Endometrium (tissue), 2 donors: ENCODE data around the gene BBIP1.
A peak's percentile ranks its signal among the peaks of the same experiment; 100 is the strongest.

Experiments used
- FAIRE-seq: peaks from 2 replicates; lab custom pipeline; 2012; peaks lifted over from hg19 to GRCh38; lab: Jason Lieb, UNC
- donor health status: control.
- donor health status: control.

BBIP1 gene

GRCh38 chr10:110918643-110919348, at the start of gene BBIP1:
Gene BBIP1 (minus strand): TSS chr10:110919180. CDS start chr10:110918157, 1,023 bp downstream.
- peak; percentile 99 for FAIRE-seq

- no peak for FAIRE-seq
These were observed 48.7 kb upstream of the BBIP1 start for GRCh38 chr10:110967645-110968044.

- FAIRE-seq: no peak
These were observed 48.1 kb upstream of the BBIP1 start for GRCh38 chr10:110967009-110967630.

DNA sequence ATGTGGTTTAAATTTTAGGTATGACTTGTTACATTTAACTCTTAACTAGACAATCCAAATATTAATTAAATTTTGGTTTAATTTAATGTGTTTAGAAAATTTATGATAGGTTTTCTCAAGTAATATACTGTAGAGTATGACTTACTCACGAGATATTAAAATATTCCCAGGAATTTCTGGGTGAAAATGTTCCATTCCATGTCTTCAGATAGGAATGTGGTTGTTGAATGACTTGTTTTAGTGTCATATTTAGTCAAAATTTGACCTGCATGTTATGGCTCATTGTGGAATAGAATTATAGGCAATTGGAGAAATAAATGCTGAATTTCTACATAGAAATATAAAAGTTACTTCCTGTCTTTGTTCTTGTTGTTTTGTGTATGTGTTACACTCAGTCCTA, 47.2 kb upstream of the BBIP1 start:
- no peak for FAIRE-seq

DNA sequence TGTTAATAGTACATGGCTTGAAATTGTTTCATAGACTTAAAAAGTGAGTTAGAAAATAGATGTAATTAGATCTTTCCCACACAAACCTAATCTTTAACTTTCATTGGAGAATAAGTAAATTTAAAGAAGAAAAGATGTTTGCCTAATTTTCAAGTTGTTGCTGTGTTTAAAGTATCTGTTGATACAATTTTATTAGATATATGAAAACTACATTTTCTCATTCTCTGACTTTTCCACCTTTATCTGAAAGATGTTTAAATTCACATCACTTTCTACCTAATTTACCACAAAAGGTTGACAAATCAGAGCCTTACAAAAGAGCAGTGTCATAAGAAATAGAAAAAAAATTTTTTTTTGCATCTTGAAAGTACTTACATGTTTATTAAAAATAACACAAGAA, 46.2 kb upstream of the BBIP1 start:
- FAIRE-seq: no peak

DNA sequence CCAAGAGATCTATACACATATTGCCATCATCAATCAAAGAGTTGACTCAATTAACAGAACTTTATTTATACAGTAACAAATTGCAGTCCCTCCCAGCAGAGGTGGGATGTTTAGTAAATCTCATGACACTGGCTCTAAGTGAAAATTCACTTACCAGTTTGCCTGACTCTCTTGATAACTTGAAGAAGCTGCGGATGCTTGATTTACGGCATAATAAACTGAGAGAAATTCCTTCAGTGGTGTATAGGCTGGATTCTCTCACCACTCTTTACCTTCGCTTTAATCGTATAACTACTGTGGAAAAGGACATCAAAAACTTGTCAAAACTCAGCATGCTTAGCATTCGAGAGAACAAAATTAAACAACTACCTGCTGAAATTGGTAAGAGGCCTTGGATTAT, 45.7 kb upstream of the BBIP1 start:
- FAIRE-seq: no peak

DNA sequence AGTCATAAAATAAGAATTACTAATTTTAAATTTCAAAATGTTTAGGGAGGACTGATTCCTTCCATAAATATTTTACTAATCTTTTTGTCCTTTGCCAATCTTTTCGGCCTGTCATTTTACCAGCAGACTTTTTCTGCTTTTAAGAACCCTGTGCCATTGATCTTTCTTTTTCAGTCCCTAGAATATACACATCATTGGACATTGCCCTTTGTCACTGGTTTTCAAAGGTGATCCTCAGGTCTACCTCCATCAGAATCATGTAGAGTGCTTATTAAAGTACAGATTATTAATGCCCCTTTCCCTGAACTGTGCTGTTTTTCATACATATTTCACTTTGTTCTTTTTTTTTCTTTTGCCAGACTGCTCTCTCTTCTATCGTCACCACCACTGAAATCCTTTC, 44.2 kb upstream of the BBIP1 start:
- FAIRE-seq: no peak

DNA sequence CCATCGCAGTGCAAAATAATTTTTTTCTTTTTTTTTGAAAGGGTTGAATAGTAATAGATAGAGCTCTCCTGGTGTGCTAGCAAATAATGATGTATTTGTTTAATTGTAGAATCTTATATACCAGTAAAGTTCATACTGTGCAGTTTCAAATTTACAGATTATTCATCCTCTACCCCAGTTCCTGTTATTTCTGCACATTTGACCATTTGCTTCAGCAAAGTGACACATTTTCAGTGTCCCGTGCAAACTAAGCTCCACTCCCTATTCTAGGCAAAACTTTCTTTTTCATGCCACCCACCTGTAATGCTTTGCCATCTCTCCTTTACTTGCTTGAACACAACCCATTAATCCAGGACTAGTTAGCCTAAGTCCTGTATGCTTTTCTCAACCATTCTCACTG, 43.5 kb upstream of the BBIP1 start:
- no peak for FAIRE-seq

DNA sequence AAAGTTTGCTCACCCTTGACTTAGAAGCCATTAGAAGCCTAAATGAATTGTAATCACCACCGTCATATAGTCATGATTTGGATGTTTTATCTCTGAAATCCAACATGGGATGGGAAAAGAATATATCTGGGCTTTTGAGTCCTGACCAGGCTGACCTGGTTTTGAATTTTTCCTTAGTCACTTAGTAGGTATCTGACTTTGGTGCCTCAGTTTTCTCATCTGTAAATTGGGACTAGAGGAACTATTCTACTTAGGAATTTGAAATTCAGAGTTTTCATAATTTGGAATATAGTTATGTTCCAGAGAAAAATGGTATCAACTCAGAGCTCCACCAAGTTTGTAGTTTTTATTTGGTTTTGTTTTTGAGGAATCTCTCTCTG, 41.3 kb upstream of the BBIP1 start:
- no peak for FAIRE-seq

DNA sequence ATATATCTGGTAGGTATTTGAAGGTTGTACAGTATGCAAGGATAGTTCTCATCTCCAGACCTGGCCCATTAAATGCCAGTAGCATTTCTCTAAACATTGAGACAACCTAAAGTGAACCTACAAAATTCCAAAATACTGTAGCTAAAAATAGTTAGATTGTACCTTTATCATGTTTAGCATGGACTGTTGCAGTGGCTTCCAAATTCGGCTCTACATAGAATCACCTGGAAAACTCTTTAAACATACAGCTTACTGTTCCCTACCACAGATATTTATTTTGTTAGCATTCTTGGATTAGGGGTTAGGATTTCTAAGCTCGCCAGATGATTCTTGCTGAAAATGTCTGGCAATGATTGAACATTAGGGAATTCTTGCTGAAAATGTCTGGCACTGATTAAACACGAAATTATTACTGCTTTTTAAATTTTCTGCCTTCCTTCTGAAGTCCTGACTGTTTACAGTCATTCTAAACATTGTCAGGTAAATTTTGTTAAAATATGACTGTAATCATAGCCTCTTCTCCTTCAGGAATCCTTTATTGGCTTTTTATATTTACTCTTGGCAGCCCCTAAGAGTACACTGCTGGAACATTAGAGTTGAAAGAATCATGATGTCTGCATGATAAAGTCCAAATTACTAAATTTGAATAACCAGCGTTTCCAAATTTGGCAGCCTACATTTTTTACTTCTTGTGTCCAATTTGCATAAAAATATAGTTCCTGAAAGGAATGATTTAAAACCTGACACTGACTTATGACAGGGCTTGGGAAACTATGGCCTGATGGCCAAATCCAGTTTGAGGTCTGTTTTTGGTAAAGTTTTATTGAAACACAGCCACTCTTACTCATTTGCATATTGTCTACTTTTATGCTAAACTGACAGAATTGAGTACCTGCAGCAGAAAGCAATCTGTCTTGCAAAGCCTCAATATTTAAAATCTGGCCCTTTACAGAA, 40.7 kb upstream of the BBIP1 start:
- FAIRE-seq: no peak

DNA sequence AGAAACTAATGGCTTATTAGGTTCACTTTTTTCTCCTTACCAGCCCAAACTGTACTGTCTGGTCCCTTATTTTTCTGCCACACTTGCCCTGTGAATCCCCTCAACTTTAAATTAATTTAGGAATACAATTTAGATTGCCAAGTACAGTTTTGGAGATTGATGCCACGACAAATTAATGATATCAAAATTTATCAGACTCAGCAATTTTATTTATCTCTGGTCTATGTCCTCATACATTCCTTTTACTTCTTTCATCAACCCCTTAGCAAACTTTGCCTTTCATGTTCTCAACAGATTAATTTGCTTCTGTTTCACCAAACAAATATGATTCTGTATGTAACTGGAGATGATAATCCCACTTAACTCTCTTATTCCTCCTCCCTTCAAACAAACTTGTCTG, 38.6 kb upstream of the BBIP1 start:
- FAIRE-seq: no peak

GRCh38 chr10:110951381-110951780, 32.4 kb upstream of the BBIP1 start:
- FAIRE-seq: no peak

- FAIRE-seq: no peak
These were observed 28.1 kb upstream of the BBIP1 start for GRCh38 chr10:110947061-110947595.

DNA sequence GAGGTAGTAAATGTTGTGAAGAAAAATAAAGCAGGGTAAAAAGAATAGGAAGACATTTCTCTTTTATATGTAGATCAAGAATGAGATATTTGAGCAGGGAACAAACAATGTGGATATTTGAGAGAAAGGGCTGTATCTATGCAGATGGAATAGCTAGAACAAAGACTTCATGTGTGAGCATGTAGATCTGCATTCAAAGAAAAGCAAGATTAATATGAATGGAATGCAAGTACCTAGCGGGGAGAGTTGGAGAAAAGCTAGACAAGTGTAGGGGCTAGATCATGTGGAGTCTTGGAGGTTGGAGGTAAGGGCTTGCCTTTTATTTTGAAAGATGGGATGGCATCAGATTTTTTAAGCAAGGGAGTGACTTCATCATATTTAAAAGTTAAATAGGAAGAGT, 27.5 kb upstream of the BBIP1 start:
- no peak for FAIRE-seq

GRCh38 chr10:110944792-110945396, 25.9 kb upstream of the BBIP1 start:
- FAIRE-seq: no peak

DNA sequence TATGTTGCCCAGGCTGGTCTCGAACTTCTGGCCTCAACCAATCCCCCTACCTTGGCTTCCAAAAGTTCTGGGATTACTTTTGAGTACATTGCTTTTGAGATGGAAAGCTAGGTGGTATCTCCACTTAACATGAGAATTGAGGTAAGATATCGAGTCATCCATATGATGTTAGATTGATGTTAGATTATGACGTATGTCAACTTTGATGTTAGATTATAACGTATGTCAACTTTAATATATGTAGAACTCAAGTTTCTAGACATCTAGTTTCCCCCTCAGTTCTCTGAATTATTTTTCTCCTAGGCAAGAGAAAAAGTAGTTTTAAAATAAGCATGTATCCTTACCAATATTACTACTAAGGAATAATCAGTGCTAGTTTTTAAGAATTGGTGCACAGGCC, 20.4 kb upstream of the BBIP1 start:
- no peak for FAIRE-seq

DNA sequence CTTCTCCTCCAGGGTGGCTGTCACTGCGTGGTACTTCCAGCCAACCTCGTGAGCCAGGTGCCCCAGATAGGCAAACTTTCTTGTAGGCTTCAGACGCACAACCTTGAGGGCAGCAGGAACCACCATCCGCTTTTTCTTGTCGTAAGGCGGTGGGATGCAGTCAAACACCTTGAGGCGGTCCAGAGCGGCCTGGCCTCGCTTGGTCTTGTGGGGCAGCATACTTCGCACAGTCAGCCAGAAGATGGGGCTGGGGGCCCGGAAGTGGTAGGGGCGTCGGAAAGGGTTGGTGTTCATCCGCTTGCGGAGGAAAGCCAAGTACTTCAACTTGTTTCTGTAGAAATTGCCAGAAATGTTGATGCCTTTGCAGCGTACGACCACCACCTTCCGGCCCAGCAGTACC, 17.8 kb upstream of the BBIP1 start:
- FAIRE-seq: no peak

GRCh38 chr10:110932505-110933180, 13.7 kb upstream of the BBIP1 start:
- FAIRE-seq: peak; percentile 79

- no peak for FAIRE-seq
These were observed 12.9 kb upstream of the BBIP1 start for GRCh38 chr10:110931769-110932381.

GRCh38 chr10:110927461-110927860, 8.5 kb upstream of the BBIP1 start:
- FAIRE-seq: no peak

DNA sequence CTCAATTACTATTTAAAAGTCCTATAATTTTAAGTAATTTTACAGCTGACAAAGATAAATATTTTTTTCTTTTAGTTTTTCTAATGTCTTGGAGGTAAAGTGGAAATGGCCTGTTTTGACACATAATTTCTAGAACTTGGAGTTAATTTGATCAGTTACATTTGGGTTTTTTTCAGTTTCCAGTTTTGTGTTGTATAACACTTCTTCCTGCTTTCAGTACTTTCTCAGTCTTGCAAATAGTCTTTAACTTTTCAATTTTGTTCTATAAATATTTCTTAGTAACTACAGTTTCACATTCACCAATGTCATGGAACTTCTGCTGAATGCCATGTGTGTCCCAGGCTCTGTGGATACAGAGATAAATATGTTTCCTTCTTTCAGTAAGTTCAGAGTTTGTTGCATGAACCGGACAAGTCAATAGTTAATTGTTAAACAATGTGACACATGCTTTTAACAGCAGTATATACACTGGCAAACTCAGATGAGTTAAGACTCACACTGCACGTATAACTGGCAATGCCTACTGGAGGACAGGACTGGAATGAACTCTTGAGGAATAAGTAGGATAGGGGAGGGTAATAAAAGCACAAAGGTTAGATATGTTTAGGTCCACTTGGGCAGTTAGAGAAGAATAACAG, 5.0 kb upstream of the BBIP1 start:
- FAIRE-seq: no peak
